Measurements from ENCODE around the gene CYP3A7. TPM values are rescaled to one million over a fixed set of nuclear protein-coding genes. Genes with fewer than 3 reads are reported as not detected.

Gene CYP3A7
- total and polyA plus RNA-seq, 9 of the 15 experiments (the other 6 are each of a cell fraction or from before 2014, with no cell fraction given) = 0.20 TPM; not detected in 8

GRCh38 chr7:99668541-99668940 is 66.5 kb downstream of the CYP3A7 start:
- Histone ChIP-seq H3K4me2 (ENCODE audit: insufficient read depth, low read length) (no peak overlapping the region), H3K4me3 (no peak overlapping the region), H3K79me2 (ENCODE audit: control insufficient read depth, insufficient read depth, low read length) (no peaks in the 10 kb centered on the region), H3K4me1 (replicated peaks in 1 of 2; ENCODE audit: control insufficient read depth in 2 of 2, insufficient read depth in 2 of 2, low read length in 2 of 2) (peaks cover 11 to 34% of the 10 kb centered on the region in 2 experiments; a peak in 4 of 5 replicates), H3K9me3 (replicated peaks; ENCODE audit: control insufficient read depth, insufficient read depth, low read depth, low read length) (no peaks in the 10 kb centered on the region), H3K9ac (ENCODE audit: insufficient read depth in 1 of 2, low read depth in 2 of 2, low read length in 2 of 2) (no peak overlapping the region), H3K9me1 (ENCODE audit: control insufficient read depth, insufficient read depth, low read length) (peaks cover 4% of the 10 kb centered on the region), H3K36me3 (ENCODE audit: control insufficient read depth, insufficient read depth, low read length) (no peaks in the 10 kb centered on the region; the same call in 2 of the 3 replicates), H4K20me1 (replicated peaks; ENCODE audit: control insufficient read depth, insufficient read depth, low read length) (no peaks in the 10 kb centered on the region), H2AFZ (ENCODE audit: low read depth, low read length) (no peak overlapping the region), H3K27me3 (ENCODE audit: control insufficient read depth in 2 of 2, insufficient read depth in 2 of 2, low read length in 2 of 2) (no peaks in the 10 kb centered on the region), H3K27ac (ENCODE audit: extremely low read depth, low read depth, low read length) (no peak overlapping the region)
- POLR2A ChIA-PET = interaction anchor here (0.6 to 1.0 kb wide), 2 partner anchors 25 to 100 kb away, joined by 3 read pairs; no protein-coding TSS in a partner anchor
- WGBS (ENCODE audit: insufficient coverage, low coverage, missing lambda C conversion rate) = 92% methylated on average over 8 of the region's 8 CpGs
- in situ Hi-C loops (cut with MboI) = no loop called here
- no TSS peak for BruUV-seq (replicated peaks)
- ATAC-seq = no peak
- TF ChIP-seq NR2F6 (CRISPR knock-in tag; IDR thresholded peaks at IDR 0.05) (no peak), POLR2G (IDR thresholded peaks at IDR 0.05; ENCODE audit: low read depth, low read length) (no peak), GATAD2A (IDR thresholded peaks at IDR 0.05) (no peak), CBX3 (IDR thresholded peaks at IDR 0.05; ENCODE audit: borderline replicate concordance in 1 of 2, low read length in 2 of 2) (no peak)
- CTCF ChIA-PET (ENCODE audit: low intra/inter-chr PET ratio) = no interaction called here
- FAIRE-seq = no peak
- intact Hi-C loops (cut with micrococcal nuclease) = no loop called here
- DNase-seq (ENCODE audit: extremely low read depth in 1 of 4, low spot score in 3 of 4) = no peak

DNA sequence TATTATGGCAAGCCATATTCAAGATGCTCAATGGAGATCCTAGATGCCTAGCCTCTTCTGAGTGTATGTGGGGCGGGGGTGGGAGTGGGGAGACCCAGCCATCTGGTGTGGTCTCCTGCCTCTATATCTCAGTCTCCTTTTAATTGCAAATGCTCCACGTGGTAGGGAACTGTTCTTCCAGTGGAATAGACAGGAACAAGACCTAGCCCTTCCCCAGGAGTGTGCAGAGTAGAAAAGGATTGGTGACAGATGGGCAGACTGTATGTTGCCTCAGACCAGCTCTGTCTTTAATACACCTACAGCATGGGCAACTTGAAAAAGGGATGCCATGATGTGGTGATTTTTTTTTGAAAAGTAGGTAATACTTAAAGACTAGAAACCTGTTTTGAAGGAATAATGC is 67.8 kb downstream of the CYP3A7 start:
- Histone ChIP-seq H4K20me1 (replicated peaks; ENCODE audit: control insufficient read depth, insufficient read depth, low read length) (no peaks in the 10 kb centered on the region), H3K9me3 (replicated peaks; ENCODE audit: control insufficient read depth, insufficient read depth, low read depth, low read length) (no peaks in the 10 kb centered on the region), H3K27me3 (ENCODE audit: control insufficient read depth in 2 of 2, insufficient read depth in 2 of 2, low read length in 2 of 2) (no peaks in the 10 kb centered on the region), H3K27ac (ENCODE audit: extremely low read depth, low read depth, low read length) (no peak overlapping the region), H3K4me3 (no peak overlapping the region), H2AFZ (ENCODE audit: low read depth, low read length) (no peak overlapping the region), H3K4me1 (replicated peaks in 1 of 2; ENCODE audit: control insufficient read depth in 2 of 2, insufficient read depth in 2 of 2, low read length in 2 of 2) (peaks cover 11 to 34% of the 10 kb centered on the region in 2 experiments; a peak in 4 of 5 replicates), H3K4me2 (ENCODE audit: insufficient read depth, low read length) (no peak overlapping the region), H3K79me2 (ENCODE audit: control insufficient read depth, insufficient read depth, low read length) (no peaks in the 10 kb centered on the region), H3K36me3 (ENCODE audit: control insufficient read depth, insufficient read depth, low read length) (no peaks in the 10 kb centered on the region; the same call in 2 of the 3 replicates), H3K9me1 (ENCODE audit: control insufficient read depth, insufficient read depth, low read length) (peaks cover 4% of the 10 kb centered on the region), H3K9ac (ENCODE audit: insufficient read depth in 1 of 2, low read depth in 2 of 2, low read length in 2 of 2) (no peak overlapping the region)
- 66% methylated on average over 2 of the region's 2 CpGs for WGBS (ENCODE audit: insufficient coverage, low coverage, missing lambda C conversion rate)
- CTCF ChIA-PET (ENCODE audit: low intra/inter-chr PET ratio) = no interaction called here
- DNase-seq (ENCODE audit: extremely low read depth in 1 of 4, low spot score in 3 of 4) = no peak
- in situ Hi-C loops (cut with MboI) = no loop called here
- no peak for ATAC-seq
- BruUV-seq (replicated peaks) = no TSS peak
- intact Hi-C loops (cut with micrococcal nuclease) = no loop called here
- POLR2A ChIA-PET = interaction anchor here (0.6 to 2.5 kb wide), 2 partner anchors 8 to 719 kb away, joined by 5 to 12 read pairs; no protein-coding TSS in a partner anchor
- TF ChIP-seq SRSF7 (optimal IDR thresholded peaks at IDR 0.05; ENCODE audit: low read depth, low read length) (no peak), YBX1 (IDR thresholded peaks at IDR 0.05) (no peak), CXXC5 (CRISPR knock-in tag; IDR thresholded peaks at IDR 0.05) (no peak), MEF2A (IDR thresholded peaks at IDR 0.05; ENCODE audit: control insufficient read depth, low read depth, low read length) (no peak), OTX1 (CRISPR knock-in tag; IDR thresholded peaks at IDR 0.05) (no peak), AFF4 (CRISPR knock-in tag; IDR thresholded peaks at IDR 0.05) (no peak)
- TF ChIP-seq, protein P1, sequence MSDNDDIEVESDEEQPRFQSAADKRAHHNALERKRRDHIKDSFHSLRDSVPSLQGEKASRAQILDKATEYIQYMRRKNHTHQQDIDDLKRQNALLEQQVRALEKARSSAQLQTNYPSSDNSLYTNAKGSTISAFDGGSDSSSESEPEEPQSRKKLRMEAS (CRISPR knock-in tag; IDR thresholded peaks at IDR 0.05) = no peak
- FAIRE-seq = no peak
